Activated effector memory CD4-positive, alpha-beta T cell treated with anti-CD3 and anti-CD28 coated beads, Interleukin-2, amount 50 U/mL, for 16 hours (primary cell): ENCODE measurements around the gene PSAPL1.

Experiments
- DNase-seq: peaks from one replicate; pipeline ENCODE4 v3.0.0-alpha.2; 2020

Gene PSAPL1

GRCh38 chr4:7416745-7417432, 17.8 kb downstream of the PSAPL1 start:
- DNase-seq, result peak; percentile 14

- peak; percentile 44 for DNase-seq
Observed at GRCh38 chr4:7415927-7416686, 18.6 kb downstream of the PSAPL1 start.

GRCh38 chr4:7414736-7415510, 19.8 kb downstream of the PSAPL1 start:
- DNase-seq, result peak; percentile 34

GRCh38 chr4:7414046-7414445, 20.7 kb downstream of the PSAPL1 start:
- peak; percentile 30 for DNase-seq

GRCh38 chr4:7412554-7412912, 22.2 kb downstream of the PSAPL1 start:
- peak; percentile 59 for DNase-seq

- peak; percentile 38 for DNase-seq
Observed at GRCh38 chr4:7411896-7412553, 22.7 kb downstream of the PSAPL1 start.

GRCh38 chr4:7411491-7411890, 23.2 kb downstream of the PSAPL1 start:
- DNase-seq, result no peak

GRCh38 chr4:7410446-7410845, 24.3 kb downstream of the PSAPL1 start:
- DNase-seq, result no peak

GRCh38 chr4:7408166-7408565, 26.6 kb downstream of the PSAPL1 start:
- DNase-seq, result no peak

- no peak for DNase-seq
Observed at GRCh38 chr4:7403001-7403400, 31.7 kb downstream of the PSAPL1 start.

GRCh38 chr4:7402526-7402925, 32.2 kb downstream of the PSAPL1 start:
- peak; percentile 13 for DNase-seq

- no peak for DNase-seq
Observed at GRCh38 chr4:7400671-7401298, 33.9 kb downstream of the PSAPL1 start.

- DNase-seq, result peak; percentile 12
Observed at GRCh38 chr4:7399440-7400234, 35.1 kb downstream of the PSAPL1 start.

GRCh38 chr4:7398788-7399439, 35.8 kb downstream of the PSAPL1 start:
- DNase-seq, result peak; percentile 6

GRCh38 chr4:7398104-7398423, 36.7 kb downstream of the PSAPL1 start:
- DNase-seq, result peak; percentile 31

- peak; percentile 45 for DNase-seq
Observed at GRCh38 chr4:7397206-7398103, 37.3 kb downstream of the PSAPL1 start.

GRCh38 chr4:7396186-7396910, 38.4 kb downstream of the PSAPL1 start:
- DNase-seq, result peak; percentile 21

GRCh38 chr4:7395645-7396044, 39.1 kb downstream of the PSAPL1 start:
- peak; percentile 30 for DNase-seq

- peak; percentile 36 for DNase-seq
Observed at GRCh38 chr4:7394681-7395451, 39.9 kb downstream of the PSAPL1 start.
